Measurements from ENCODE around the gene LNX1. TPM values are rescaled to one million over a fixed set of nuclear protein-coding genes. Genes with fewer than 3 reads are reported as not detected.
A peak's percentile ranks its signal among the peaks of the same experiment; 100 is the strongest.

LNX1 gene
- total and polyA plus RNA-seq, 2 of the 8 experiments (the other 6 are each of a cell fraction or from before 2014, with no cell fraction given): 2.7 to 3.8 TPM

DNA sequence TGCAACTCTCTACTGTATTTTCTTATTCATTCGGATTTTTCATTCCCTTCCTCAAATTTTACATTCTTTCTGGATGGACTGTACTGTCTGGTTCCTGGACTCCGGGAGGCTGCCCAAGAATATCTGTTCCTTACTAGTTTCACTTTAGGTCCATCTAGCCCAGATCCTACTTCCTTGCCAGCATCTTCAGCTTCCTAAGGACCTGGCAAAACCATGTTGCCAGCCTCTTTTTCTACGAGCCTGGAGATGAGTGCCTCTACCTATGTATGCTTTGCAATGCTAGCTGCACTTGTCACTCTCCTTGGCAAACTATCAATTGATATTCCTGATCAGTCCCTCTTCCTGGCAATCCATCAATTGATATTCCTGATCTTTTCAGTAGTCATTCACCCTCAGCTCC, 5.6 kb upstream of the LNX1 start:
- H3K18ac ChIP-seq (ENCODE audit: extremely low read depth, low read length): no peak overlapping the region
- no peak overlapping the region for H3K56ac ChIP-seq (replicated peaks; ENCODE audit: insufficient read length, low read depth, low read length)
- 74% methylated on average over 3 of the region's 3 CpGs; no CpG with 5 or more reads in 1 of the 2 experiments for whole genome bisulfite sequencing, 2 experiments (ENCODE audit: extremely low coverage in 1 of 2, insufficient coverage in 1 of 2, insufficient read length in 1 of 2, insufficient replicate concordance in 2 of 2, low coverage in 1 of 2, low lambda C conversion rate in 2 of 2, missing lambda C conversion rate in 1 of 2)
- H2BK12ac ChIP-seq (ENCODE audit: low read depth, low read length): peak overlapping the region; percentile 82
- no peak overlapping the region for H3K4me2 ChIP-seq (ENCODE audit: insufficient read depth in 1 of 2, low read depth in 2 of 2, low read length in 2 of 2)
- no peak overlapping the region for H2BK15ac ChIP-seq (ENCODE audit: low read length)
- H2BK5ac ChIP-seq (ENCODE audit: low read depth, low read length): 0 out of 2 replicates have a peak overlapping the region, but pooled peaks have one; percentile 17
- no peaks in the 10 kb centered on the region for H3K9me3 ChIP-seq (ENCODE audit: insufficient read depth in 2 of 2, low read depth in 1 of 2, low read length in 1 of 2)
- no peak overlapping the region for H3K27ac ChIP-seq (ENCODE audit: low read depth, low read length)
- H4K8ac ChIP-seq (ENCODE audit: extremely low read depth, insufficient read depth, low read length): no peak overlapping the region
- peaks cover 5 to 16% (median 13%) of the 10 kb centered on the region in 4 experiments for H3K4me1 ChIP-seq (replicated peaks in 1 of 4; ENCODE audit: control insufficient read depth in 3 of 4, insufficient read depth in 4 of 4, low read length in 3 of 4)
- H2AK5ac ChIP-seq (ENCODE audit: low read depth, low read length): 0 out of 2 replicates have a peak overlapping the region, but pooled peaks have one; percentile 82
- ChIA-PET CTCF (ENCODE audit: partially characterized antibody) (no interaction called here), POLR2A (ENCODE audit: partially characterized antibody) (no interaction called here)
- no peak overlapping the region for H3K4ac ChIP-seq (replicated peaks; ENCODE audit: insufficient read length, low read depth, low read length)
- no peak overlapping the region for H2BK120ac ChIP-seq (replicated peaks; ENCODE audit: low read depth, low read length)
- no peak overlapping the region for H4K91ac ChIP-seq (replicated peaks; ENCODE audit: insufficient read length, low read length)
- no peak overlapping the region for H3K23ac ChIP-seq (ENCODE audit: insufficient read length)
- DNase-seq (ENCODE audit: low read depth in 1 of 2, low spot score in 2 of 2): no peak
- no peak overlapping the region for H3K4me3 ChIP-seq (ENCODE audit: extremely low read depth in 1 of 4, insufficient read depth in 2 of 4, low read depth in 3 of 4, low read length in 4 of 4)
- H3K79me2 ChIP-seq (ENCODE audit: control insufficient read depth in 1 of 2, insufficient read depth in 2 of 2, low read length in 2 of 2): no peaks in the 10 kb centered on the region
- peaks cover 7% of the 10 kb centered on the region; the same call in 1 of the 2 replicates for H3K23me2 ChIP-seq (ENCODE audit: low read depth, low read length)
- FAIRE-seq: no peak
- no peak overlapping the region for H4K5ac ChIP-seq (ENCODE audit: insufficient read length, low read depth, low read length)
- no peaks in the 10 kb centered on the region for H3K36me3 ChIP-seq (ENCODE audit: control insufficient read depth in 2 of 4, insufficient read depth in 4 of 4, low read length in 3 of 4)
- no peak overlapping the region for H3K9ac ChIP-seq (replicated peaks in 1 of 4; ENCODE audit: extremely low read depth in 1 of 4, low read depth in 3 of 4, low read length in 3 of 4)
- H3K14ac ChIP-seq (ENCODE audit: insufficient read length): no peak overlapping the region
- H3K27me3 ChIP-seq (replicated peaks in 1 of 4; ENCODE audit: control insufficient read depth in 3 of 4, extremely low read depth in 1 of 4, insufficient read depth in 3 of 4, low read length in 3 of 4): no peaks in the 10 kb centered on the region
- H3K79me1 ChIP-seq (ENCODE audit: low read depth, low read length): no peaks in the 10 kb centered on the region
- H4K20me1 ChIP-seq (replicated peaks in 1 of 2; ENCODE audit: control insufficient read depth in 1 of 2, insufficient read depth in 2 of 2, low read length in 2 of 2): no peaks in the 10 kb centered on the region
- H2BK20ac ChIP-seq (ENCODE audit: low read length): peak overlapping the region; percentile 34; the same call in 1 of the 2 replicates
- no peak overlapping the region for H2AFZ ChIP-seq (ENCODE audit: low read length)
- TF ChIP-seq CTCF (IDR thresholded peaks at IDR 0.05; ENCODE audit: control extremely low read depth in 1 of 3, insufficient read depth in 1 of 3, low read depth in 1 of 3, low read length in 3 of 3): no peak
- no peak for TF ChIP-seq RBBP5 (IDR thresholded peaks at IDR 0.05; ENCODE audit: borderline replicate concordance, low read depth, low read length)
- no peak for TF ChIP-seq CTBP2 (IDR thresholded peaks at IDR 0.05; ENCODE audit: borderline replicate concordance, insufficient read depth, insufficient read length, low read length)
- no peak for TF ChIP-seq ZNF274 (IDR thresholded peaks at IDR 0.05; ENCODE audit: borderline replicate concordance, extremely low read depth, low read length)
- TF ChIP-seq SRF (IDR thresholded peaks at IDR 0.05; ENCODE audit: low read depth, low read length): no peak
- no peak for TF ChIP-seq CEBPB (IDR thresholded peaks at IDR 0.05; ENCODE audit: low read depth, low read length)
- TF ChIP-seq, protein P1, sequence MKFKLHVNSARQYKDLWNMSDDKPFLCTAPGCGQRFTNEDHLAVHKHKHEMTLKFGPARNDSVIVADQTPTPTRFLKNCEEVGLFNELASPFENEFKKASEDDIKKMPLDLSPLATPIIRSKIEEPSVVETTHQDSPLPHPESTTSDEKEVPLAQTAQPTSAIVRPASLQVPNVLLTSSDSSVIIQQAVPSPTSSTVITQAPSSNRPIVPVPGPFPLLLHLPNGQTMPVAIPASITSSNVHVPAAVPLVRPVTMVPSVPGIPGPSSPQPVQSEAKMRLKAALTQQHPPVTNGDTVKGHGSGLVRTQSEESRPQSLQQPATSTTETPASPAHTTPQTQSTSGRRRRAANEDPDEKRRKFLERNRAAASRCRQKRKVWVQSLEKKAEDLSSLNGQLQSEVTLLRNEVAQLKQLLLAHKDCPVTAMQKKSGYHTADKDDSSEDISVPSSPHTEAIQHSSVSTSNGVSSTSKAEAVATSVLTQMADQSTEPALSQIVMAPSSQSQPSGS (IDR thresholded peaks at IDR 0.05; ENCODE audit: low read length): no peak
- TF ChIP-seq CBX5 (IDR thresholded peaks at IDR 0.05; ENCODE audit: low read depth, low read length): no peak
- no peak for TF ChIP-seq NRF1 (IDR thresholded peaks at IDR 0.05; ENCODE audit: low read depth, low read length)
- no peak for TF ChIP-seq EGR1 (IDR thresholded peaks at IDR 0.05; ENCODE audit: borderline replicate concordance, low read depth, low read length)

All from H1 (cell line).